Nephron progenitor cell (in vitro differentiated cells): Measurements from ENCODE around the gene BEAN1.
"Not testable (repeated sequence)": the region's sequence is repeated elsewhere in the genome, so short reads cannot be mapped to it uniquely, and the experiment has no call there.

Source experiments
- DNase-seq: peaks from one replicate; pipeline ENCODE4 v3.0.0; 2021
- H3K27ac Mint-ChIP-seq: 2 replicates; pipeline ENCODE4 v1.8.0; 2021; ENCODE audit warnings: mild to moderate bottlenecking, moderate library complexity, mixed read lengths
- H3K27me3 Mint-ChIP-seq: 2 replicates; pipeline ENCODE4 v1.8.0; 2021; ENCODE audit warnings: mild to moderate bottlenecking, low read depth, mixed read lengths; ENCODE audit not compliant: poor library complexity
- H3K36me3 Mint-ChIP-seq: 2 replicates; pipeline ENCODE4 v1.8.0; 2021; ENCODE audit warnings: low read depth, mixed read lengths
- H3K4me1 Mint-ChIP-seq: 2 replicates; pipeline ENCODE4 v1.8.0; 2021; ENCODE audit warnings: mixed read lengths
- H3K4me3 Mint-ChIP-seq: 2 replicates; pipeline ENCODE4 v1.8.0; 2021; ENCODE audit warnings: mild to moderate bottlenecking, moderate library complexity, mixed read lengths
- H3K9me3 Mint-ChIP-seq: 2 replicates; pipeline ENCODE4 v1.8.0; 2021; ENCODE audit warnings: mild to moderate bottlenecking, moderate library complexity, mixed read lengths
- TF ChIP-seq, protein P1 (sequence below): fragments of 200-600 bp; sonication (generic); IDR thresholded peaks from 2 replicates; pipeline ENCODE4 v1.5.0; 2021; ENCODE audit warnings: antibody characterized with exemption

The BEAN1 gene

DNA sequence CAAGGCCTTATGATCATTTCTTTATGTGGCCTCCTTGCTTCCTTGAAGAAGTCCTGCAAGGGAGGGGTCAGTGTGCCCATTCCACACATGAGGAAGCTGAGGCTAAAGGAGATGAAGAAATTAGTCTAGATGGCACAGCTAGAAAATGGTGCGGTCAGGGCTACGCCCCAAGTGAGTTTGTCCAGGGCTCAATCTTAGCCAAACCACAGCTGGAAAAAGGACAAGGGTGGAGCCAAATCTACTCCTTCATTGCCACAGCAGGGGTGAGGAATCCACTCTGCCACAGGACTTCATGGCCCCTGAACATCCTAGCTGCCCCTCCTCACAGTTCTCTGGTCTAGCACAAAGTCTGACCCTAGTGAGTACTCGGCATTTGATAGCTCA lies 16.2 kb downstream of the BEAN1 start:
- Mint-ChIP-seq H3K9me3 (no peaks in the 10 kb centered on the region), H3K36me3 (no peaks in the 10 kb centered on the region), H3K27me3 (peaks cover 65% of the 10 kb centered on the region), H3K27ac (no peak overlapping the region), H3K4me3 (no peak overlapping the region), H3K4me1 (peaks cover 5% of the 10 kb centered on the region)
- TF ChIP-seq, protein P1, sequence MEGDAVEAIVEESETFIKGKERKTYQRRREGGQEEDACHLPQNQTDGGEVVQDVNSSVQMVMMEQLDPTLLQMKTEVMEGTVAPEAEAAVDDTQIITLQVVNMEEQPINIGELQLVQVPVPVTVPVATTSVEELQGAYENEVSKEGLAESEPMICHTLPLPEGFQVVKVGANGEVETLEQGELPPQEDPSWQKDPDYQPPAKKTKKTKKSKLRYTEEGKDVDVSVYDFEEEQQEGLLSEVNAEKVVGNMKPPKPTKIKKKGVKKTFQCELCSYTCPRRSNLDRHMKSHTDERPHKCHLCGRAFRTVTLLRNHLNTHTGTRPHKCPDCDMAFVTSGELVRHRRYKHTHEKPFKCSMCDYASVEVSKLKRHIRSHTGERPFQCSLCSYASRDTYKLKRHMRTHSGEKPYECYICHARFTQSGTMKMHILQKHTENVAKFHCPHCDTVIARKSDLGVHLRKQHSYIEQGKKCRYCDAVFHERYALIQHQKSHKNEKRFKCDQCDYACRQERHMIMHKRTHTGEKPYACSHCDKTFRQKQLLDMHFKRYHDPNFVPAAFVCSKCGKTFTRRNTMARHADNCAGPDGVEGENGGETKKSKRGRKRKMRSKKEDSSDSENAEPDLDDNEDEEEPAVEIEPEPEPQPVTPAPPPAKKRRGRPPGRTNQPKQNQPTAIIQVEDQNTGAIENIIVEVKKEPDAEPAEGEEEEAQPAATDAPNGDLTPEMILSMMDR: no peak
- DNase-seq: no peak

DNA sequence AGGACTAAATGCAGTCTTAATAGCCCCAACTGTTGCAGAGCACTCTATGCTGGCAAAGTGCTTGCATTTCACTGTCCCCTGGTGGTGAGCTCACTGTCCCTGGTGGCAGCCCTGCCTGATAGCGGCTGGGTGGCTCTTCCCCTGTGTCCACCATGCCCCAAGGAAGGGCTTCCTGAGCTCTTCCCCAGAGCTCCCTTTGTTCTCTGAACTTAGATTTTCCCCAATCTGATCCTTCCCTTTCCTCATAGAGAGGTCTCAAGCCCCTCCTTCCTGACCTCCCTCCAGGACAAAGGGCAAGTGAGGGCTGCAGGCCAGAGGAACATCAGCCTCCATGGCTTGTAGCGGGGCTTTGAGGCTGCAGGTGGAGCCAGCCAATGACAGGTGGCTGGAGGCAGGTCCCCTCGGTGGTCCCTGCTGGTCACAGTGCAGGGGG lies 17.0 kb downstream of the BEAN1 start:
- Mint-ChIP-seq H3K27me3 (peaks cover 60% of the 10 kb centered on the region), H3K4me3 (no peak overlapping the region)

DNA sequence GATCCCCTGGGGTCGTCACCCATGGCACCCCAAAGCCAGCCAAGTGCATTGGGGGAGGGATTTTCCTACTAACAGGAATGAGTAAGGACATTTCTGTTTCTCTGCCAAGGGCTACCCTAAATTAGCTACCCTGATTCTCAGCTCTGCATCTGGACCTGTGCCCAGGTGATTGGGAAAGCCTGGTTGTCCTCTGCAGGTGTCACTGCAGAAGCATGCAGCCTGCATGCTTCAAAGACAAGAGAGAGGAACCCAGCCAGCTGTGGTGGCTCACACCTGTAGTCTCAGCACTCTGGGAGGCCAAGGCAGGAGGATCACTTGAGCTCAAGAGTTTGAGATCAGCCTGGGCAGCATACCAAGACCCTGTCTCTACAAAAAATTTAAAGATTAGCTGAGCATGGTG lies 19.6 kb downstream of the BEAN1 start:
- peaks cover 42% of the 10 kb centered on the region for H3K27me3 Mint-ChIP-seq
- H3K4me1 Mint-ChIP-seq: peaks cover 5% of the 10 kb centered on the region
- no peaks in the 10 kb centered on the region for H3K9me3 Mint-ChIP-seq
- no peak overlapping the region for H3K27ac Mint-ChIP-seq
- no peak overlapping the region for H3K4me3 Mint-ChIP-seq
- TF ChIP-seq, protein P1: no peak
- H3K36me3 Mint-ChIP-seq: no peaks in the 10 kb centered on the region
- no peak for DNase-seq

More for the DNA sequence above, 17.0 kb downstream of the BEAN1 start:
- no peaks in the 10 kb centered on the region for H3K9me3 Mint-ChIP-seq
- peaks cover 5% of the 10 kb centered on the region for H3K4me1 Mint-ChIP-seq
- TF ChIP-seq, protein P1: no peak
- H3K27ac Mint-ChIP-seq: no peak overlapping the region
- no peak for DNase-seq
- no peaks in the 10 kb centered on the region for H3K36me3 Mint-ChIP-seq

DNA sequence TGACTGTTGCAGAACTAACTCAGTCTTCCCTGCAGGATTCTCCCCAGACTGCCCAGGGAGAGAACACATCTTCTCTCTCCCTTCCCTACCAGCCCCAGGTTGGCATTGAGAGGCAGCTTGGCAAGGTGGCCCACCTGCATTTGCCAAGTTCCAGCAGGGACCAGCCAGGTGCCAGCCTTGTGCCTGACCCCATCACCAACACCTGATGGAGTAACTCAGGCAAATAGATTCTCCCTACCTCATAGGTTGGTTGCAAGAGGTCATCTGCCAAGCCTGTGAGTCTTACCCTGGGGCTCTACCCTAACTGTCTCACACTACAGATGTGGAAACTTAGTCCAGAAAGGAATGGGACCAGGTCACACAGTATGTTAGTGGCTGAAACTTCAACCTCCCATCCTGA lies 20.4 kb downstream of the BEAN1 start:
- H3K36me3 Mint-ChIP-seq: no peaks in the 10 kb centered on the region
- H3K4me3 Mint-ChIP-seq: no peak overlapping the region

DNA sequence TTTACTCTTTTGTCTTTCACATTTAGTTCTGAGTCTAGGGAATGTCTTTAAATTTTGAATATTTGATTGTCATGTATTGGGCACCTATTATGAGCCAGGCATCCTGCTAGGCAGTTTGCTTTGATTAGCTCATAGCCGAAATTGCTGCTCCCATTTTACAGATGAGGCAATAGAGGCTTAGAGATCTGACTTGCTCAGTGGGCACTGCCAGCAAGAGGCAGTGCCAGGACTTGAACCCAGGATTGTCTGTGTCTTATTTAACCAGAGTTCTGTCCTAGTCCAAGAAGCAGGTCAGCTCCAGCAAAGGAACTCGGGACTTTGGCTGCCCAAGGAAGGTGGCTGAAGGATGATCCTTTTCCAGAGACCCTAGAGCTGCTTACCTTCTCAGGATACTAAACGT lies 24.5 kb downstream of the BEAN1 start:
- TF ChIP-seq, protein P1: no peak
- Mint-ChIP-seq H3K4me3 (no peak overlapping the region), H3K36me3 (no peaks in the 10 kb centered on the region), H3K9me3 (no peaks in the 10 kb centered on the region), H3K27me3 (peaks cover 16% of the 10 kb centered on the region), H3K27ac (no peak overlapping the region), H3K4me1 (no peaks in the 10 kb centered on the region)
- DNase-seq: no peak

More for the DNA sequence above, 20.4 kb downstream of the BEAN1 start:
- DNase-seq: no peak
- Mint-ChIP-seq H3K9me3 (no peaks in the 10 kb centered on the region), H3K4me1 (peaks cover 5% of the 10 kb centered on the region), H3K27ac (no peak overlapping the region), H3K27me3 (peaks cover 39% of the 10 kb centered on the region)
- TF ChIP-seq, protein P1: no peak

DNA sequence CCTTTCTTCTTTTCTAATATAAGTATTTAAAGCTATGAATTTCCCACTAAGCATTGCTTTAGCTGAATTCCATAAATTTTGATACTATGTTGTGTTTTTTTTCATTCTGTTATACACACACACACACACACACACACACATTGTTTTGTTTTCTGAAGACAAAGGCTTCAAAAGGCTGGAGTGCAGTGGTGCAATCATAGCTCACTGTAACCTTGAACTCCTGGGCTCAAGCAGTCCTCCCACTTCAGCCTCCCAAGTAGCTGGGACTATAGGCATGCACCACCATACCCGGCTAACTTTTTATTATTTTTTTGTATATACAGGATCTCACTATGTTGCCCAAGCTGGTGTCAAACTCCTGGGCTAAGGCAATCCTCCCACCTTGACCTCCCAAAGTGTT lies 26.1 kb downstream of the BEAN1 start:
- H3K4me1 Mint-ChIP-seq, H3K27ac Mint-ChIP-seq, H3K36me3 Mint-ChIP-seq, H3K4me3 Mint-ChIP-seq, DNase-seq, H3K9me3 Mint-ChIP-seq: not testable (repeated sequence)
- peaks cover 19% of the 10 kb centered on the region for H3K27me3 Mint-ChIP-seq
